ENCODE data around the gene ZNHIT3.

ZNHIT3 gene

DNA sequence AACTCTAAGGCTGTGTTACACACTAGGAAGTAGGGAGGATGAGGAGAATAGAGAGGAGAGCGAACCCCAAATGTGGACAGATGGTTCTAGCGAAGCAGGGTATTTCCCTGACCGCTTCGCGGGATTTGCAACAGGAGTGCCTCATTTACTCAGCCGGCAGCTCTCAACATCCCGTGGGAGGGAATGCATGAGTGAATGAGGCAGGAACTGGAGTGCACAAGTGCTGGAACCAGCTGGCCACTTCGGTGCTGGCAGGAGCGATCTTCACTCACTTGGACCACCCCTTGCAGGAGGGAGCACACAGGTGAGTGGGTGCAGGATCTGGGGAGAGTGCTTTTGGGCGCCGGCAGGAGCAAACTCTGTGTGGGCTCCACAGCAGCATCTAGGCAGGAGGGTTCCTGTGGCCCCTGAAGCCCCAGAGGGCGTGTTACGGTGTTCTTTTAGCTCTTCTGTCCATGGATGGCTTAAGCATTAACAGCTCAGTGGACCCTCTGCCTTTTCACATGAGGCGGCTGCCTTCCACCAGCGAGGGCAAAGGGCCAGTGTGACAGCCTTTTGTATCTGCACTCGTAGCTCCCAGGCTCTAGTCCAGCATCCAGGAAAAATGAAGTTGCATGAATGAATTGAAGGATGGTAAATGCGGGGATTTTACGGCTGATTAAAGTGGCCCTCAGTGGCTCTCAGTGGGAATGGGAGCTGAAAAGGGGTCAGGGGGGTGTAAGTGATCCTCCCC lies 17.4 kb upstream of the ZNHIT3 start:
- peaks cover 13% of the 10 kb centered on the region for H3K27me3 ChIP-seq (ENCODE audit: insufficient read depth, low read length, poor library complexity)
- H4K20me1 ChIP-seq (ENCODE audit: insufficient read depth, low read length): no peaks in the 10 kb centered on the region
- H3K9me3 ChIP-seq (ENCODE audit: insufficient read depth, low read length, severe bottlenecking): no peaks in the 10 kb centered on the region
- no peaks in the 10 kb centered on the region for H3K36me3 ChIP-seq (ENCODE audit: insufficient read depth, low read length)
- ATAC-seq (ENCODE audit: insufficient read depth, low read depth): no peak
- no peak overlapping the region for H3K27ac ChIP-seq (ENCODE audit: low read length)
- no peak overlapping the region for H3K4me2 ChIP-seq (ENCODE audit: insufficient read depth, low read length)
- H2AFZ ChIP-seq (ENCODE audit: low read depth, low read length): no peak overlapping the region
- H3K79me2 ChIP-seq (ENCODE audit: insufficient read depth, low read length): no peaks in the 10 kb centered on the region
- H3K4me3 ChIP-seq (ENCODE audit: low read depth in 1 of 2, low read length in 2 of 2): no peak overlapping the region
- no peaks in the 10 kb centered on the region for H3K4me1 ChIP-seq (ENCODE audit: insufficient read depth, low read length)
- no peak for TF ChIP-seq EZH2 (IDR thresholded peaks at IDR 0.05; ENCODE audit: borderline replicate concordance, low read depth, low read length, severe bottlenecking)
- TF ChIP-seq, protein P1, sequence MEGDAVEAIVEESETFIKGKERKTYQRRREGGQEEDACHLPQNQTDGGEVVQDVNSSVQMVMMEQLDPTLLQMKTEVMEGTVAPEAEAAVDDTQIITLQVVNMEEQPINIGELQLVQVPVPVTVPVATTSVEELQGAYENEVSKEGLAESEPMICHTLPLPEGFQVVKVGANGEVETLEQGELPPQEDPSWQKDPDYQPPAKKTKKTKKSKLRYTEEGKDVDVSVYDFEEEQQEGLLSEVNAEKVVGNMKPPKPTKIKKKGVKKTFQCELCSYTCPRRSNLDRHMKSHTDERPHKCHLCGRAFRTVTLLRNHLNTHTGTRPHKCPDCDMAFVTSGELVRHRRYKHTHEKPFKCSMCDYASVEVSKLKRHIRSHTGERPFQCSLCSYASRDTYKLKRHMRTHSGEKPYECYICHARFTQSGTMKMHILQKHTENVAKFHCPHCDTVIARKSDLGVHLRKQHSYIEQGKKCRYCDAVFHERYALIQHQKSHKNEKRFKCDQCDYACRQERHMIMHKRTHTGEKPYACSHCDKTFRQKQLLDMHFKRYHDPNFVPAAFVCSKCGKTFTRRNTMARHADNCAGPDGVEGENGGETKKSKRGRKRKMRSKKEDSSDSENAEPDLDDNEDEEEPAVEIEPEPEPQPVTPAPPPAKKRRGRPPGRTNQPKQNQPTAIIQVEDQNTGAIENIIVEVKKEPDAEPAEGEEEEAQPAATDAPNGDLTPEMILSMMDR (IDR thresholded peaks at IDR 0.05; ENCODE audit: borderline replicate concordance, extremely low read depth, low read length, poor library complexity, severe bottlenecking): no peak
- no peak overlapping the region for H3K9ac ChIP-seq (ENCODE audit: low read depth, low read length)
- DNase-seq: no peak

DNA sequence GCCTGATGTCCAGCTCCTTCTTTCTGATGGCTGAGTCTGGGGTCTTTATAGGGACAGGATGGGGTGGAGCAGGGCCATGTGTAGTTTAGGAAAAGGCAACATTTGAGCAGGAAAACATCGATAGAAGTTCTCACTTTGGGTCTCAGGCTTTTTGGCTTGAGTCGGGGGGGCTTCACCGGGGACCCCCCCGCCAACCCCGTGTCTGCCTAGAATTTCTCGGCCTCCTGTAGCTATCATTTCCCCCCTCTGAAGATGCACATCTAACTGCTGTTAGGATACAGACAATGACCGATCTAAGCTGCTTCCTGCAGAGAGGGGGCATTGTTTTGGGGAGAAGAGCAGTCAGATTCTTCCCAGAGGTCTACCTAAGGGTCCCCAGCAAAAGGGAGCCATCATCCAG lies 16.7 kb upstream of the ZNHIT3 start:
- DNase-seq (no peak), ATAC-seq (ENCODE audit: insufficient read depth, low read depth) (no peak)
- Histone ChIP-seq H3K4me2 (ENCODE audit: insufficient read depth, low read length) (no peak overlapping the region), H4K20me1 (ENCODE audit: insufficient read depth, low read length) (no peaks in the 10 kb centered on the region), H3K79me2 (ENCODE audit: insufficient read depth, low read length) (no peaks in the 10 kb centered on the region), H3K36me3 (ENCODE audit: insufficient read depth, low read length) (no peaks in the 10 kb centered on the region), H3K27ac (ENCODE audit: low read length) (no peak overlapping the region), H3K9ac (ENCODE audit: low read depth, low read length) (no peak overlapping the region), H3K4me1 (ENCODE audit: insufficient read depth, low read length) (no peaks in the 10 kb centered on the region), H3K9me3 (ENCODE audit: insufficient read depth, low read length, severe bottlenecking) (no peaks in the 10 kb centered on the region), H2AFZ (ENCODE audit: low read depth, low read length) (no peak overlapping the region), H3K27me3 (ENCODE audit: insufficient read depth, low read length, poor library complexity) (peaks cover 13% of the 10 kb centered on the region), H3K4me3 (ENCODE audit: low read depth in 1 of 2, low read length in 2 of 2) (no peak overlapping the region)
- TF ChIP-seq, protein P1 (IDR thresholded peaks at IDR 0.05; ENCODE audit: borderline replicate concordance, extremely low read depth, low read length, poor library complexity, severe bottlenecking): no peak
- TF ChIP-seq EZH2 (IDR thresholded peaks at IDR 0.05; ENCODE audit: borderline replicate concordance, low read depth, low read length, severe bottlenecking): no peak

DNA sequence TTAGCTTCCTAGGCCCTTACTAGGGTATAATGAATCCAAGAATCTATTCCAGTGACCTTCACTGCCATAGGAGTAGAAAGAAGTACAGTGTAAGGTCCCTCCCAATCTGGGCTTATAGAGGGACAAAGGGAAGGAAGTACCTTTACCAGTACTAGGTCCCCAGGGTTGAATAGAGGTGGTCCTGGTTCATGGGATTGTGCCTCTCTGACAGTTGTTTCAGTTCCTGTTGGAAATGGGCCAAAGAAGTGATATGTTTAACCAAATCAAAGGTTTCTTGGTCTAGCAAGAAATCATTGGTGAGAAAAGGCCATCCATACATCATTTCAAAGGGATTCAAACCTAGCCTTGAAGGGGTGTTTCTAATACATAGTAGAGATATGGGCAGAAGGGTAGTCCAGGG lies 16.0 kb upstream of the ZNHIT3 start:
- H4K20me1 ChIP-seq (ENCODE audit: insufficient read depth, low read length): no peaks in the 10 kb centered on the region
- no peaks in the 10 kb centered on the region for H3K36me3 ChIP-seq (ENCODE audit: insufficient read depth, low read length)
- no peaks in the 10 kb centered on the region for H3K4me1 ChIP-seq (ENCODE audit: insufficient read depth, low read length)
- no peak overlapping the region for H3K27ac ChIP-seq (ENCODE audit: low read length)
- peaks cover 13% of the 10 kb centered on the region for H3K27me3 ChIP-seq (ENCODE audit: insufficient read depth, low read length, poor library complexity)
- H3K79me2 ChIP-seq (ENCODE audit: insufficient read depth, low read length): no peaks in the 10 kb centered on the region
- H3K4me2 ChIP-seq (ENCODE audit: insufficient read depth, low read length): no peak overlapping the region
- no peak for TF ChIP-seq EZH2 (IDR thresholded peaks at IDR 0.05; ENCODE audit: borderline replicate concordance, low read depth, low read length, severe bottlenecking)
- TF ChIP-seq, protein P1 (IDR thresholded peaks at IDR 0.05; ENCODE audit: borderline replicate concordance, extremely low read depth, low read length, poor library complexity, severe bottlenecking): no peak
- no peaks in the 10 kb centered on the region for H3K9me3 ChIP-seq (ENCODE audit: insufficient read depth, low read length, severe bottlenecking)
- no peak overlapping the region for H3K4me3 ChIP-seq (ENCODE audit: low read depth in 1 of 2, low read length in 2 of 2)
- ATAC-seq (ENCODE audit: insufficient read depth, low read depth) (no peak), DNase-seq (no peak)
- no peak overlapping the region for H2AFZ ChIP-seq (ENCODE audit: low read depth, low read length)
- H3K9ac ChIP-seq (ENCODE audit: low read depth, low read length): no peak overlapping the region

Measured in DND-41 (cell line).